Measurements from ENCODE around the gene DIO3.

The DIO3 gene

DNA sequence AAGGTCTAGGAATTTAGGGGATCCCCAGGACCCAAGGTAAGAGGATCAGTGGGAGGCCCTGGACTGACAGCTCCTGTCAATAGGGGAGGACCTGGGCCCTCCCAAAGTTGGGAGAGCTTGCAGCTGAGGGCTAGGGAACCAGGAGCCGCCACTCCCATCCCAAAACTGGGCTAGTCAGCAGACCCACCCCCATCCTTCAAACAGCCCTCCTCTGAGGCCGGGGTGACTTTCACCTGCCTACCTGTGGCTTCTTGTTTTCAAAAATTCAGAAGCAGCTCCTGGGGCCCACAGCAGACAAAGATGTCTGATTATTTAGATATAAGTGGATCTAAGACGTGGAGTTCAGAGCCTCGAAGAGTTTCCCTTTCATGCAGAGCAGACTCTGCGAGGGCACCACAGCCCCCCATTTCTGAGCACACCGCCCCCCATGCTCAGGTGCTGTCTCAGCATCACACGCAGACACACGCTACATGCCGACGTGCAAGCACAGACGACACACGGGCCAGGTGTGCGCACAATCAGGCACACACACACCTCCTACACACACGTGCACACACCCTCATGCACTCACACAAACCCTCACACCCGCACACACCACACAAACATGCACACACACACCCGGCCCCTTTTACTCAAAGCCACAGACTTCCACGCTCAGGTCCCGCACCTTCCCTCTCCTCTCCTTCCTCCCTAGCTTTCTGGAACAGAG lies 21.9 kb downstream of the DIO3 start:
- no peak for DNase-seq (ENCODE audit: low spot score)

DNA sequence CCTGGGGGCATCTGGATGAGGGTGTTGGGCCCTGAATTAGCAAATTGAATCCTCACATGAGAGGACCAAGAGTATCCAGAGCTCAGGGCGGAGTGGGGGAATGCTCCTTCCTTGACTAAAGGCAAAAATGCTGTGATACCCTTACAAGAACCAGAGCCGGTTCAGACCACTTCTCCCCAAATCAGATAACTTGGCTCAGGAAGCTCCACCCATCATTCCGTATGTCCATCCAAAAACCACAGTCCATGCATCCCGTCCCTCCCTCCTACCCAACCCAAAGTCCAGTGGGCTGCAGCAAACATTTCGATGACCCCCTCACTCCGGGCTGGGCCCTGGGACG lies 22.4 kb downstream of the DIO3 start:
- no peak for DNase-seq (ENCODE audit: low spot score)

DNA sequence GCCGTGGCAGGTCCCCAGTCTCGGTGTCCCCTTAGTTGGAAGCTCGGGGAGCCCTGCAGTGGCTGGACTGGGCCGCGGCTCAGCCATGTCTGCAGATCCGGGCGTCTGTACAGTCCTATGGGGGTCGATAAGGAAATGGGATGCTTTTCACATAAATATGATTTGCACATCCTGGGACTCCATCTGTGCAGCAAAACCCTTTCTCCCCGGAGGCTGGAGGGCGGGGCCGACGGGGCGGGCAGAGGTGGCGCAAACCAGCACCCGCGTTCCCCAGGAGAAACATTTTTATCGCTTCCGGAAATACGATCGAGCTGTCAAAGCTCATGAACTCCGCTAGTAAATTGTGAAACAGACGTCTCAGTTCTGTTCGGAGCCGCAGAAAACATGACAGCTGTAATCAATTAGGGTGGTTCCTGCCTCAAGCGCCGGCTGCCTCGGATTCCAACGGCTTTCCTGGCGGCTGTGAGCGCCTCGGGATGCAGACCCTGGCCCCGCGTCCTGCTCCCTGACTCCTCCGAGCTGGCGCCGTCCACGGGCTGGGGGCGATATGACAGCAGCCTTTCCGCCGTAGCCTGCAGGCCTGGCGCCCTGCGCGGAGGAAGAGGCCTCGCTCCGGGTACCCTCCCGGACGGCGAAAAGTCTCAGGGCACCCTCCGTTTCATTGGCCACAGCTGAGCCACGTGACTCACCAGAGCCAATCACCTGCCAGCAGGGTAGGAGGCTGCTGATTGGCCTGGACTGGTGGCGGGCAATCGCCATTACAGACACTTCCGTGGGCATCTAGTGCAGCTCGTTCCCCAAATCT lies 23.0 kb downstream of the DIO3 start:
- DNase-seq (ENCODE audit: low spot score) = peak; percentile 52

DNA sequence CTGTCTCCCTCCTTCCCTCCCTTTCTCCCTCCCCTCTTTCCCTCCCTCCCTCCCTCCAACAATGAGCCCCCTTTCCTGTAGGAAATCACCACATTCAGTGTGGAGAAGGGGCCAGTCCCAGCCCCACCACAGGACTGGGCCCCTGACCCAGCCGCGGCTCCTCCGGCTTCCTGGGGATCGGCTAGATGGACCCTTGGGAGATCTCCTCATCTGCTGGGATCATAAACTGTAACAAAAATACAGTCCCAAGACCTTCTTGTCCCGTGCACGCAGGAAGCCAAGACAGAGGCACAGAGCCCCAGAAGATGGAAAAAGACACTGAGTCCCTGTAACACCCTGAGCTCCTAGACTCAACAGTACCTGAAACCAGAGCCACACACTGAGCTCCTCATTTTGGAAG lies 23.9 kb downstream of the DIO3 start:
- no peak for DNase-seq (ENCODE audit: low spot score)

DNA sequence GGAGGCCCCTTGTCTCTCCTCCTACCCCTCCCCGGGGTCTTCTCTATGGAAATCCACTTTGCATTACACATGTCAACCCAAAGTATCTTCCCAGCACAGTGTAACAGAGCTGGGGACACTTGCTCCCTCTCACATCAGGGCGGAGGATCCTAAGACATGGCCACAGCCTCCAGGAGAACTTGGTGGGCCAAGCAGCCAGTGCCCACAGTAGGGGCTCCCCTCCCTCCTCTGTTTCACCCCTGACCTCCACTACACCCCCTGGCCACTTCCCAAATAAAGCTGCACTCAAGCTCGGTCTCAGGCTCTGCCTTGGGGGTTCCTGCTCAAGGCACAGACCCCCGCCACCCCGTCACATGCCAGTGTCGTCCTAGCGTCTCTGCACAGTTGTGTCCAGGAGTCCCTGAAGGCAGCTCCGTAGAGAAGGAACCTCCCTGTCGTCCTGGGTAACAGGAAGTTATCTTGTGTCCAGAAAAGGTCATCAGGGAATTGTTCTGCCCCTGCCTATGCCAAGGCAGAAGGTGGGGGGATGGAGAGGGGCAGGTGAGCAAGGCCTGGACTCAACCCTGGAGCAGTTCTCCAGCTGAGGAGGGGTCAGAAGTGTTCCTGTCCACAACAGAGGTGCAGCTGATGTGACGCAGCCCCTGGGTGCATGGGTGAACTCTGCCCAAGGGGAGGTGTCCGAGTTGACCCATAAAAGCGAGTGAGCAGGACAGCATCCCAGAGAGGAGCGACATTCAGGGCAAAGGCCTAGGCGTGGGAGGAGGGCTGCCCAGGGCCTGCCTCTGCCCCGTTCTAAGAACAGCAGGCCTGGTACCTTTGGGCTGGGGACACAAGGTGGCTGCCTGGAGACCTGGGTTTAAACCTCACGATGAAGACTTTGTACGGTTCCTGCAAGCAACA lies 25.5 kb downstream of the DIO3 start:
- DNase-seq (ENCODE audit: low spot score) = peak; percentile 4

DNA sequence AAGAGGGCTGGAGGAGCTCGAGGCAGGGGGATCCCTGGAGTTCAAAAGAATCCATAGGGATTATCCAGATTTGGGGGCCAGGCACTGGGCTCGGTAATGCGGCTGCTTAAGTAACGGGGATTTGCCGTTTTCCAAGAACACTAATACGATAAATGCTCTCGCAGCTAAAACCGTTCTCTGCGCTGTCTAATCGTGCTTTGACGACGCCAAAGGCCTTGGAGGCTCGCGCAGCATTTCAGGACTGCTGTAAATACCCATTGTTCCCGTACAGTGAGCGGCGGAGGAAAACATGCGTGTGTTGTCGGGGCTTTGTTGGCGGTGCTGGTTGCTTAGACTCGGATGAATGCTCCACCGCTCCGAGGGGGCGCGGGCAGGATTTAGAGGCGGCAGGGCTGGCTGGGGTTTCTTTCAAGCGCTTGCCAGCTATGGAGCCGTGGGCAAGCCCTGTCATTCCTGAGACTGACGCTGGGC lies 26.2 kb downstream of the DIO3 start:
- DNase-seq (ENCODE audit: low spot score) = peak; percentile 4

DNA sequence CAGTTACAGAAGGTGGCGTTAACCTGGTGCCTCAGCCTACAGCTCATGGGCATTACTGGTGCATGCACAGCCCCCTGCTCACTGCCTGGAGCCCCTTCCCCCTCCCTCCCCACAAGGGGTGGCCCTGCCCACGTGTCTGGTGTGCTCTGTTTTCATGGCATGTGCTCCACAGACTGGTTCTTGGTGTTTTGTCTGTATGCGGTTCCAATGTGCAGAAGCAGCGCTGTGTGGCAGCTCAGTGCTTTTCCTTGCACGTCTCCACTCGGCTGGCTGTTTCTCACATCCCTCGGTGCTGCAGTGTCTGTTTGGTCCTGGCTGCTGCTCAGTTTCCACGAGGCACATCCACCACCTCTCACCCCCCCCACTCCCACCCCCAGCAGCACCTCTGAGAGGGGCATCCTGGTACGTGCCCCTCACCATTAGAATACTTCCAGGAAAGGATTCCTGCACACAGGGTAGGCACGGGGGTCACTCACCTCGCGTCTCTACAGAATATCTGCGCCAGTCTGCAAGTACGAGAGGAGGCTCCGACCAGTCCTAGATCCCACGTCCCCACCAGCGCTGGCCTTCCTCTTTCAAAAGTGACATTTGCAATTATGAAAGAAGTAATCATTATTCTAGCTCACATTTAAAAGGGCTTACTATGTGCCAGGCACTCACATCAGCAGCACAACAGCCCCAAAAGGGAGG lies 27.1 kb downstream of the DIO3 start:
- DNase-seq (ENCODE audit: low spot score) = peak; percentile 31

DNA sequence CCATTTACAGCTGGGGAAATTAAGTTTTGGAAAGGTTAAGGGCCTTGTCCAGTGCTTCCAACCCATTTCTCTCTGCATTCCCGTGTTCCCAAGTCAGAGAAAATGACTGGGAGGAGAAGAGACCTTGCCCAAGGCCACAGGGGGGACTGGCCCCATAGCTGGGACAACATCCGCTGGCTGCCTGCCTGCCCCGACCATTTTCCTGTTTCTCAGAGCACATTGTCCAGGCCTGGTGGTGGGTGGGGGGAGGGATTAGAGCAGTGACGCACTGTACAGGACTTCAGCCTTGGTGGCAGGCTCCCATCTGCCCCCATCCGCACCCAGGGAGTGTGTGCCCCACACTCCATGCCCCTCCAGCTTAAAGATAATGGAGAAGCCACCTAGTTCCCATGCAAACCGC lies 27.7 kb downstream of the DIO3 start:
- DNase-seq (ENCODE audit: low spot score) = peak; percentile 12

DNA sequence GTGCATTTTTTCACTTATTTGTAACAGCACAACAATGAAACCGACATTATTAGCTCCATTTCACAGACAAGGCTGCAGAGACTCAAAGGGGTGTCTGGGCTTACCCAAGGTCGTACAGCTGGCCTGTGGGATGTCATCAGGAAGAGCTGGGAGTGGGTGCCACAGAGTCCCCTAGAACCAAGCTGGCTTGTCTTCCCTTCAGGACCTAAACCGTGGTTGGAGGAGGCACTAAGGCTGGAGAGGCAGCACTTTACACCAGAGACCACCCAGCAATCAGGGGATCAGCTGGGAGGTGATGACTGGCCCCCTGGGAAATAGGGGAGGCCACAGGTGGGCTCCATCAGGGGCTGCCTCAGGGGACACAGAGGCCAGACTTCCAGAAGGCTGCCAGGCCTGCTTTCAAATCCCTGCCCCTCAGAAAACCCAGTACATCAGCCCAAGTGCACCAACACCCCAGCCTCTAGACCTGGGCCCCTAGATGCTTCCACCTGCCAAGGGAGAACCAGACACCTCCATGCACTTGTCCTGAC lies 28.3 kb downstream of the DIO3 start:
- DNase-seq (ENCODE audit: low spot score) = peak; percentile 2

DNA sequence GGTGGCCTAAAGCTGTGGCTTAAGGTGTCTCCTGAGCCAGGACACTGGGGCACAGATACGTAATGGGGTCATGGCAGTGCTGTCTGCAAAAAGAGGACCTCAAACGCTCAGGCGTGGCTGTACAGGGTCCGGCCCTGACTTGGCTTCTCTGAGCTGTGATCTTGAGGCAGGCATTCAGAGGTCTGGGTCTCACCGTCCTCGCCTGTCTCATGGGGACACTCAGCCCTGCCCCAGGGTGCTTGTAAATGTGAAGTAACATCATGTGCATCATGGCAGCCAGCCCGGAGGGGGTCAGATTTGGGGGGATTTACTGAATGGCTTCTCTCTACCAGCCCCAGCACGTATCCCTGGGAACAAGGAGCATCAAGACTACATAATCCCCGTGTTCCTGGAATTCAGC lies 28.8 kb downstream of the DIO3 start:
- DNase-seq (ENCODE audit: low spot score) = peak; percentile 15

DNA sequence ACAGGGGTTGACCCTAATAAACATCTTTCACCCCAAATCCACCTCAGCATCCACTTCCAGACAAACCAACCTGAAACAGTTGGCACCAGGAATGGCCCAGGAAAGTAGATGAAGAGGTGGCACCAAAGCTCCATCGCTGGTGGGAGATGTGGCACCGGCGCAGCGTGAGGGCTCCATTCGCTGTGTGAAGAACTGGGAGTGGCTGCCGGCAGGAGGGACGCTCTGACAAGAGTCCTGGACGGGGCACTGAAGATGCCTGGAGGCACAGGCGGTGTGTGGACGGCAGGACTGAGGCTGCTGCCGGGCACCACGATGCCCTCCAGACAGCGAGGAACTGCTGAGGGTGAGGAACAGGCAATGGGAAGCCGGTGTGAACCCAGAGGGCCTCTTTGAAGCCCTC lies 29.3 kb downstream of the DIO3 start:
- DNase-seq (ENCODE audit: low spot score) = peak; percentile 14

DNA sequence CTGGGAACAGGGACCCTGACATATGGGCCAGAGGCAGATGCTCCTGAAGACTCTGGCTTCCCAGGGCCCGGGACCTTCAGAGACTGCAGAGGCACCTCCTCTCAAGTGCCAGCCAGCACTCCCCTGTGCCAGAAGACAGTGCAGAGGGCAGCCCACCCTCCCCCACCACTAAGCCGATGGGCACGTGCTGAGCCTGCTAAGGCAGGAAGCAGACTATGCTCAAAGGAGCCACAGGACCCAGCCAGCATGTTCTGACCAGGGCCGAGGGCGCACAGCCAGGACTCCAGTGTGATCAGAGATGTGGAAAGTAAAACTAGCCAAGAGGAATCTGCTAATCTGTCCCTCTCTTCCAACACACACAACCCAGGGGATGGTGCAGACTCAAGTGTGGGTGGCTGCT lies 29.8 kb downstream of the DIO3 start:
- DNase-seq (ENCODE audit: low spot score) = peak; percentile 7

DNA sequence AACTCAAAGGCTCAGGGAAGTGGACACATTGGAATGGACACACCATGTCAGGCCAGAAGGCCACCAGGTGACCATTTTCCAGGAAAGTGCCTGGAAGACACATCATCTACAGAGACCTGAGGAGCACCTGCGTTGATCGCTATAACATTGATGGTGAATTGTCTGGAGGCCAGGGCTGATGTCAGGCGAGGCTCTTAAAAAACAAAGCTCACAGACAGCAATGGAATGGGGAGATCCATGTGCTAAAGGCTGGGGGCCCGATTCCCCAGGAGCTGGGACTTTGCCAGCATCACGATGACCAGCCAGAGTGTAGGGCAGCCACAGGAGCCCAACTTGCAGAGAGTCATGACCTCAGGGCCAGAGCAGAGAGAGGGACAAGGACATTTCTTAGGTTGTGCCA lies 30.3 kb downstream of the DIO3 start:
- DNase-seq (ENCODE audit: low spot score) = peak; percentile 2

DNA sequence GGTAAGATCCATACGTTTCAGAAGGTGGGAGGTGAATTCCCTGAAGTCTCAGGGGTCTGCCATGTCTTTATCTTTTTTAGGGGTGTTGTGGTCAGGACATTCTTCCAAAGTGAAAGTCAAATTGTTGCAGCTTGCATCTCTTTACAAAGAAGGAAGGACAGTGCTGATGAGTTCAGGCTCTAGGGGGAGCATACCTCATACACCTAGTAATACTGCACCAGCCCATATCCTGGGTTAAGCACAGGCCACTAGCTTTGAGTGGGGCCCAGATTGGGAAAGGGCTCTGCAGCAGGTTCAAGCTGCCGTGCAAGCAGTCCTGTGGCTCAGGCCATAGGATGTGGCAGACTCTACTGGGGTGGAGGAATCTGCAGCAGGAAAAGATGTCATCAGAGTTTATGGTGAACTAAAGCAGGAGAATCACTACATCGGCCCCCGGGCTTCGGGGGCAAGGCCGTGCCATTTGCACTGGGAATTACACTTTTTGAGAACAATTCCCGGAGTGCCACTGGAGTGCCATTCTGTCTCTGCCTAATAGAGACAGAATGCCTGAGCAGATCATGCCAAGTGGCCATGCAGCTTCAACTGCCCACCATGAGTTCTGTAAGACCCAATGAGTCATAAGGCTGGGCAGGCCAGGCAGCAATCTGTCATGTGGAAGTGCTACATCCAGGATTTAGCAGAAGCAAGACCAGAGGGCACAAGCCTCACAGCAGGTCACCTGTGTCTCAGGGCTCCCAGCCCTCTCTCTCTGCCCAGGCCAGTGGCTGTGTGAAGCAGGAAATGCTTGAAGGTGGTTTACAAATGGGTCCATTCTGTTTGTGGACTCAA lies 32.3 kb downstream of the DIO3 start:
- DNase-seq (ENCODE audit: low spot score) = peak; percentile 24

DNA sequence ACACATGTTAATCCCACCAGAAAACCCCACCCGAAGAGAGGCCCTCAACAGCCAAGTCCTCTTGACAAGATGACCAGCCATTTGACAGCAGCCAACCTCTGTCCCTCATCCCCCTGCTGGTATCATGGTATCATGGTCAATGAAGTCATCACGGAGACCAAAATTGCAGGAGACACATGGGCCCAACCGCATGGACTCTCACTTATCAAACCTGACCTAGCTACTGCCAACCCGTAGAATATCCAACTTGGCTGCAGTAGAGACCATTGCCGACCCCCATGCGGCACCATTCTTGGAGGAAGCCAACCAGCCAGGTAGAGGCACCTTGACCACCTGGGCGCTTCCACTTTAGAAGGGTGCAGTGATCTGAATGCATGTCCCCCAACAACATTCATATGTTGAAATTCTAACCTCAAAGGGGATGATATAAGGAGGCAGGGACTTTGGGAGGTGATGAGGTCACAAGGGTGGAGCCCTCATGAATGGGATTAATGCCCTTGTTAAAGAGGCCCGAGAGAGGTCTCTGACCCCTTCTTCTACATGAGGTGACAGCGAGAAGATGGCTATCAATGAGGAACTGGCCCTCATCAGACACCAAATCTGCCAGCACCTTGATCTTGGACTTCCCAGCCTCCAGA lies 33.3 kb downstream of the DIO3 start:
- no peak for DNase-seq (ENCODE audit: low spot score)

DNA sequence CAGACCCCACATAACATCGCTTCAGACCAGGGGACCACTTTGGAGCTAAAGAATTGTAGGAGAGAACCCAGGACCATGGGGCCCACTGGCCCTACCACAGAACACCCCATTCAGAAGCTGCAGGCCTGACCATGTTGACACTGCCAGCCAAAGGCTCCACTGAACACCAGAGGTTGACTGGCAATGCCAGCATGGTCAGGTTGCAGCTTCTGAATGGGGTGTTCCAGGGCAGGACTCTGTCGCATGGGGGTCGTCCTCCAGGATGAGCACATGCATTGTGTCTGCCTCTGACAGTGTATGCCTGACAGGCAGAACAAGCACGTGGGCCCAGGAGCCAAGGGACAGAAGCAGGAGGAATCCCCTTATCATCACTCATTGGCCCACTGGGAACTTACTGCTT lies 34.1 kb downstream of the DIO3 start:
- no peak for DNase-seq (ENCODE audit: low spot score)

DNA sequence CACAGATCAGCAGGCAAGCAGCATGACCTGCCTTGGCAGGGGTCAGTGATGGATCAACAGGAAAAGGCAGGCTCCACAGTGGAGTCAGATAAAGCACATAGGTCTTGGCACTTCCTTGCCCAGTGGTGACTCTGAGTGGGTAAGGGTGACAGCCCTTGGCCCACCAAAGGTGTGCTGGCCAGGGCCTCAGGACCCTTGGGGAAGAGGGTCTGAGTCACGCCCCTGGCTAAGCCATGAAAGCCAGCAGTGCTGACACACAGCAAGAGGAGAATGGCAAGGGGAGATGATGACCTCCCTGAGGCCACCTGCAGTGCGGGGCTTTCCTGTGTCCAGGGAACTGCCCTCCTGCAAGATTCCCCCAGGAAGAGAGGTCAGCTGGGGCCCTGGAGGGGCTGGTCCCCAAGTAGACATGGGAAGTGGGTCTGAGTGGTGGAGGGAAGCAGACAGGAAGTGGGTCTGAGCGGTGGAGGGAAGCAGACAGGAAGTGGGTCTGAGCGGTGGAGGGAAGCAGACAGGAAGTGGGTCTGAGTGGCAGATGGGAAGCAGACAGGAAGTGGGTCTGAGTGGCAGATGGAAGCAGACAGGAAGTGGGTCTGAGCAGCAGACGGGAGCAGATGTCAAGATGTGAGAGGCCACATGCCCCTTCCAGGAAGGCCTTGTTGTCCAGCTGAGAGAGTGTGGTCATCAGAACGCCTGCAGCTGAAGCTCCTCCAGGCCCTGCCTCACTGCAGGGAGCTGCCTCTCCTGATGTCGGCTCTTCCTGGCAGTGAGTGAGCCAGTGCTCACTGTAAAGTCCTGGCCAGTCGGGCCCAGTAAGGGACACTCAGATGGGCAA lies 34.8 kb downstream of the DIO3 start:
- DNase-seq (ENCODE audit: low spot score) = peak; percentile 5

DNA sequence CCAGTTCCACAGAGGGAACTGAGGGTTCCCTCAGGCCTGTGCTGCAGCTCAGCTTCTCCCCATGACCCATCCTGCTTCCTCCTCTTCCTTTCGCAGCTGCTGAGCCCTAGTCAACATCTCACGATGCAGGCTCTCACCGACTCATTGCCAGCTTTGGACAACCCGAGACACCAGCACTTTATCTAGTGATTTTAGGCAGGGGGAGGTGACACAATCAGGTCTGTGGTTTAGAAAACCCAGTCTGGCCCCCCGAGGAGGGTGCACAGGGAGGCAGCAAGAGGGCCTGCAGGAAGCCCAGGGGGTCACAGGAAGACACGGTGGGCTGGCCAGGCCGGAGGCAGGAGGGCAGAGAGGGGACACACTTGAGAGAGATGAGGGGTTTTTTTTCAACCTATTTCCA lies 35.4 kb downstream of the DIO3 start:
- DNase-seq (ENCODE audit: low spot score) = no peak

DNA sequence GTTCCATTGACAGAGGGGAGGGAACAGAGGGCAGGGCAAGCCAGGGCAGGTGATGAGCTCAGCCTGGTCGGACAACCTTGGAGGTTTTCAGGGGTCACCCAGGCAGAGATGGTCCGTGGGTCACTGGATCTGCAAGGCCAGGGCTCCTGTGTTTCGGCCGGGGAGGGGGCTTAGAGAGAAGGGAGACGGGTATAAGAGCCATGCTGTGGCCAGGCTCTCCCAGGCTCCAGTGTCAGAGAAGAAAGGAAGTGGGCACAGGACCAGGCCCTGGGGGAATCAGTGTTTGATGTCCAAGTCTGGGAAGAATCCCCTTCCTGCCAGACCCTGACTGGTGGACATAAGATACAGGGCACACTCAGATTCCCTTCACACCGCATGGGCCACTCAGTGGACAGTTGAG lies 36.9 kb downstream of the DIO3 start:
- peak; percentile 3 for DNase-seq (ENCODE audit: low spot score)
